GM23338 (cell line): Measurements from ENCODE around the gene PICALM. TPM values are rescaled to one million over a fixed set of nuclear protein-coding genes. Genes with fewer than 3 reads are reported as not detected.

ENCODE experiments used
- ATAC-seq: fragments of 200-7000 bp; cut with Tn5 transposase; 3 replicates; pipeline ENCODE4 v1.9.1; 2020
- DNase-seq: peaks from one replicate; pipeline ENCODE4 v3.0.0-alpha.2; 2015; ENCODE audit warnings: low spot score
- H2AFZ ChIP-seq: fragments of 200-600 bp; sonication (generic); 2 replicates; pipeline ENCODE4 v1.8.0; 2016; ENCODE audit warnings: antibody characterized with exemption, mild to moderate bottlenecking, moderate library complexity
- H3F3A ChIP-seq: fragments of 200-600 bp; sonication (generic); replicated peaks from 2 replicates; pipeline ENCODE4 v1.8.0; 2017; ENCODE audit warnings: antibody characterized with exemption, mixed run types, low read depth
- H3K27ac ChIP-seq: fragments of 200-600 bp; sonication (generic); 2 replicates; pipeline ENCODE4 v1.6.1; 2016; ENCODE audit warnings: low read depth
- H3K27me3 ChIP-seq: fragments of 200-600 bp; sonication (generic); 2 replicates; pipeline ENCODE4 v1.8.0; 2016; ENCODE audit warnings: mild to moderate bottlenecking, mixed run types, moderate library complexity; ENCODE audit not compliant: insufficient read depth
- H3K36me3 ChIP-seq: fragments of 200-600 bp; sonication (generic); 2 replicates; pipeline ENCODE4 v1.8.0; 2016; ENCODE audit warnings: mild to moderate bottlenecking; ENCODE audit not compliant: insufficient read depth
- H3K4me1 ChIP-seq: fragments of 200-600 bp; sonication (generic); 2 replicates; pipeline ENCODE4 v1.8.0; 2016; ENCODE audit warnings: mild to moderate bottlenecking, moderate library complexity; ENCODE audit not compliant: insufficient read depth
- H3K4me2 ChIP-seq: fragments of 200-600 bp; sonication (generic); 2 replicates; pipeline ENCODE4 v1.7.1; 2017; ENCODE audit warnings: mixed run types
- H3K4me3 ChIP-seq: fragments of 200-600 bp; sonication (generic); 2 replicates; pipeline ENCODE4 v1.6.1; 2016; ENCODE audit warnings: mixed run types
- H3K79me2 ChIP-seq: fragments of 200-600 bp; sonication (generic); replicated peaks from 2 replicates; pipeline ENCODE4 v1.8.0; 2017; ENCODE audit warnings: mild to moderate bottlenecking; ENCODE audit not compliant: insufficient read depth
- H3K9me2 ChIP-seq: fragments of 200-600 bp; sonication (generic); 2 replicates; pipeline ENCODE4 v1.8.0; 2017; ENCODE audit not compliant: insufficient read depth
- H4K20me1 ChIP-seq: fragments of 200-600 bp; sonication (generic); replicated peaks from 2 replicates; pipeline ENCODE4 v1.8.0; 2017; ENCODE audit warnings: mild to moderate bottlenecking; ENCODE audit not compliant: insufficient read depth
- H3K27ac Mint-ChIP-seq: 2 replicates; pipeline ENCODE4 v1.8.0; 2020; ENCODE audit warnings: inconsistent platforms, mild to moderate bottlenecking, moderate library complexity, mixed read lengths
- H3K27me3 Mint-ChIP-seq: 3 replicates; pipeline ENCODE4 v1.8.0; 2022; ENCODE audit warnings: low read depth, mild to moderate bottlenecking, moderate library complexity, mixed read lengths, inconsistent platforms; ENCODE audit not compliant: insufficient read depth, poor library complexity
- H3K36me3 Mint-ChIP-seq: 3 replicates; pipeline ENCODE4 v1.8.0; 2021; ENCODE audit warnings: low read depth, mild to moderate bottlenecking, inconsistent platforms, moderate library complexity, mixed read lengths
- H3K4me1 Mint-ChIP-seq: 3 replicates; pipeline ENCODE4 v1.8.0; 2020; ENCODE audit warnings: mild to moderate bottlenecking, inconsistent platforms, mixed read lengths
- H3K4me3 Mint-ChIP-seq: 3 replicates; pipeline ENCODE4 v1.8.0; 2021; ENCODE audit warnings: moderate library complexity, mild to moderate bottlenecking, inconsistent platforms, mixed read lengths
- H3K9me3 Mint-ChIP-seq: 3 replicates; pipeline ENCODE4 v1.8.0; 2020; ENCODE audit warnings: moderate library complexity, mild to moderate bottlenecking, inconsistent platforms, mixed read lengths
- CREB1 ChIP-seq: fragments of 250-450 bp; sonication (Bioruptor Pico); IDR thresholded peaks from 2 replicates; pipeline ENCODE4 v1.5.0; 2020; ENCODE audit warnings: low read depth, mild to moderate bottlenecking, moderate library complexity
- EZH2 ChIP-seq: fragments of 200-600 bp; sonication (generic); IDR thresholded peaks from one replicate; pipeline ENCODE4 v1.8.0; 2017; ENCODE audit warnings: antibody characterized with exemption, mild to moderate bottlenecking, low read depth; ENCODE audit not compliant: unreplicated experiment
- EZH2phosphoT487 ChIP-seq: fragments of 200-600 bp; sonication (generic); IDR thresholded peaks from one replicate; pipeline ENCODE4 v1.8.1; 2018; ENCODE audit warnings: antibody characterized with exemption; ENCODE audit not compliant: unreplicated experiment
- JUNB ChIP-seq: IDR thresholded peaks from one replicate; pipeline ENCODE4 v1.6.1; 2016; ENCODE audit warnings: antibody characterized with exemption; ENCODE audit not compliant: unreplicated experiment
- POLR2AphosphoS5 ChIP-seq: IDR thresholded peaks from 2 replicates; pipeline ENCODE4 v1.6.1; 2016; ENCODE audit warnings: antibody characterized with exemption, low read depth
- STAT1 ChIP-seq: IDR thresholded peaks from one replicate; pipeline ENCODE4 v1.6.1; 2016; ENCODE audit warnings: antibody characterized with exemption; ENCODE audit not compliant: unreplicated experiment
- ZNF114 ChIP-seq: fragments of 250-450 bp; sonication (Bioruptor Pico); IDR thresholded peaks from 2 replicates; pipeline ENCODE4 v1.5.0; 2020; ENCODE audit warnings: mild to moderate bottlenecking, moderate library complexity
- ZNF331 ChIP-seq: fragments of 250-450 bp; sonication (Bioruptor Pico); IDR thresholded peaks from 2 replicates; pipeline ENCODE4 v1.5.0; 2020; ENCODE audit warnings: low read depth, mild to moderate bottlenecking, moderate library complexity
- polyA plus RNA-seq: library from polyadenylated mRNA; unstranded; fragments of >200 nt; fragmentation: Nextera tagmentation; extraction: Ambion mirVana; gene quantifications from 2 replicates; pipeline ENCODE4 v1.2.1, GENCODE V29; 2016
- total RNA-seq: library from RNA; depleted of rRNA; stranded (reverse); fragments of >200 nt; shearing (Covaris generic); gene quantifications from 2 replicates; pipeline ENCODE4 v1.2.3, GENCODE V29; 2014
- TF ChIP-seq, protein P1 (sequence below): IDR thresholded peaks from one replicate; pipeline ENCODE4 v1.6.1; 2018; ENCODE audit warnings: antibody characterized with exemption; ENCODE audit not compliant: unreplicated experiment
- TF ChIP-seq, protein P2 (sequence below), 2 experiments: fragments of 200-600 bp in 1 of 2; sonication (generic) in 1 of 2; conservative IDR thresholded peaks; 2 replicates each; pipeline versions ENCODE4 v1.5.1 to v1.6.1; 2016 to 2017; ENCODE audit warnings: antibody characterized with exemption in 2 of 2, low read depth in 2 of 2, mild to moderate bottlenecking in 2 of 2, moderate library complexity in 1 of 2
- TF ChIP-seq, protein P3 (sequence below): fragments of 250-450 bp; sonication (Bioruptor Pico); IDR thresholded peaks from 2 replicates; pipeline ENCODE4 v1.5.0; 2020; ENCODE audit warnings: mild to moderate bottlenecking, moderate library complexity

The PICALM gene
- total and polyA plus RNA-seq, 2 experiments from 2014 or later, result 27.9 to 134 TPM

DNA sequence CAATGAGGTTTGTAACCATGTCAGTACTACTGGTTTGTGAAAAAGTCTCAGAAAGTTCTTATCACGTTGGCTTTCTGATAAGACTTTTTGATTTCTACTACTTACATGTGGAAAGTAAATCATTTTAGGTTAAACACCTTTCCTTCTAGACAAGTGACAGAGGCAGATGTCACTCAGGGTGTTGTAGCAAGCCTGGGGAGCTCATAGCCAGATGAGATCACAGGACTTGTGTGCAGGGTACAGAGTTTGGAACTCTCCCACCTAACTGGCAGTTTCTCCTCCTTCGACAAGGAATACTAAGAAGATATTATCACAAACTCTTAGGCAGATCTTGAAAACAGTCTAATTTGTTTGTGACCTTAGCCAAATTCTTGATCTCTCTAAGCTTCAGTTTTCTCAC lies 49.4 kb upstream of the PICALM start:
- no peaks in the 10 kb centered on the region for H3K27me3 Mint-ChIP-seq
- no peaks in the 10 kb centered on the region for H3F3A ChIP-seq
- H3K9me2 ChIP-seq, result 0 out of 2 replicates have a peak, but pooled peaks cover 6% of the 10 kb centered on the region
- H2AFZ ChIP-seq, result no peak overlapping the region
- no peak overlapping the region for H3K4me3 ChIP-seq
- H3K9me3 Mint-ChIP-seq, result no peaks in the 10 kb centered on the region
- H3K27me3 ChIP-seq, result no peaks in the 10 kb centered on the region
- no peak overlapping the region for H3K4me2 ChIP-seq
- no peaks in the 10 kb centered on the region for H3K79me2 ChIP-seq
- no peaks in the 10 kb centered on the region for H3K4me1 ChIP-seq
- TF ChIP-seq JUNB (no peak), POLR2AphosphoS5 (no peak), EZH2phosphoT487 (no peak), ZNF114 (CRISPR knock-in tag) (no peak), ZNF331 (CRISPR knock-in tag) (no peak), STAT1 (no peak), EZH2 (no peak), CREB1 (CRISPR knock-in tag) (no peak)
- TF ChIP-seq, protein P1, sequence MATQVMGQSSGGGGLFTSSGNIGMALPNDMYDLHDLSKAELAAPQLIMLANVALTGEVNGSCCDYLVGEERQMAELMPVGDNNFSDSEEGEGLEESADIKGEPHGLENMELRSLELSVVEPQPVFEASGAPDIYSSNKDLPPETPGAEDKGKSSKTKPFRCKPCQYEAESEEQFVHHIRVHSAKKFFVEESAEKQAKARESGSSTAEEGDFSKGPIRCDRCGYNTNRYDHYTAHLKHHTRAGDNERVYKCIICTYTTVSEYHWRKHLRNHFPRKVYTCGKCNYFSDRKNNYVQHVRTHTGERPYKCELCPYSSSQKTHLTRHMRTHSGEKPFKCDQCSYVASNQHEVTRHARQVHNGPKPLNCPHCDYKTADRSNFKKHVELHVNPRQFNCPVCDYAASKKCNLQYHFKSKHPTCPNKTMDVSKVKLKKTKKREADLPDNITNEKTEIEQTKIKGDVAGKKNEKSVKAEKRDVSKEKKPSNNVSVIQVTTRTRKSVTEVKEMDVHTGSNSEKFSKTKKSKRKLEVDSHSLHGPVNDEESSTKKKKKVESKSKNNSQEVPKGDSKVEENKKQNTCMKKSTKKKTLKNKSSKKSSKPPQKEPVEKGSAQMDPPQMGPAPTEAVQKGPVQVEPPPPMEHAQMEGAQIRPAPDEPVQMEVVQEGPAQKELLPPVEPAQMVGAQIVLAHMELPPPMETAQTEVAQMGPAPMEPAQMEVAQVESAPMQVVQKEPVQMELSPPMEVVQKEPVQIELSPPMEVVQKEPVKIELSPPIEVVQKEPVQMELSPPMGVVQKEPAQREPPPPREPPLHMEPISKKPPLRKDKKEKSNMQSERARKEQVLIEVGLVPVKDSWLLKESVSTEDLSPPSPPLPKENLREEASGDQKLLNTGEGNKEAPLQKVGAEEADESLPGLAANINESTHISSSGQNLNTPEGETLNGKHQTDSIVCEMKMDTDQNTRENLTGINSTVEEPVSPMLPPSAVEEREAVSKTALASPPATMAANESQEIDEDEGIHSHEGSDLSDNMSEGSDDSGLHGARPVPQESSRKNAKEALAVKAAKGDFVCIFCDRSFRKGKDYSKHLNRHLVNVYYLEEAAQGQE, result no peak
- TF ChIP-seq, protein P2, sequence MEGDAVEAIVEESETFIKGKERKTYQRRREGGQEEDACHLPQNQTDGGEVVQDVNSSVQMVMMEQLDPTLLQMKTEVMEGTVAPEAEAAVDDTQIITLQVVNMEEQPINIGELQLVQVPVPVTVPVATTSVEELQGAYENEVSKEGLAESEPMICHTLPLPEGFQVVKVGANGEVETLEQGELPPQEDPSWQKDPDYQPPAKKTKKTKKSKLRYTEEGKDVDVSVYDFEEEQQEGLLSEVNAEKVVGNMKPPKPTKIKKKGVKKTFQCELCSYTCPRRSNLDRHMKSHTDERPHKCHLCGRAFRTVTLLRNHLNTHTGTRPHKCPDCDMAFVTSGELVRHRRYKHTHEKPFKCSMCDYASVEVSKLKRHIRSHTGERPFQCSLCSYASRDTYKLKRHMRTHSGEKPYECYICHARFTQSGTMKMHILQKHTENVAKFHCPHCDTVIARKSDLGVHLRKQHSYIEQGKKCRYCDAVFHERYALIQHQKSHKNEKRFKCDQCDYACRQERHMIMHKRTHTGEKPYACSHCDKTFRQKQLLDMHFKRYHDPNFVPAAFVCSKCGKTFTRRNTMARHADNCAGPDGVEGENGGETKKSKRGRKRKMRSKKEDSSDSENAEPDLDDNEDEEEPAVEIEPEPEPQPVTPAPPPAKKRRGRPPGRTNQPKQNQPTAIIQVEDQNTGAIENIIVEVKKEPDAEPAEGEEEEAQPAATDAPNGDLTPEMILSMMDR (conservative IDR thresholded peaks at IDR 0.05; ENCODE audit: low read depth in 2 of 2), result no peak
- TF ChIP-seq, protein P3, sequence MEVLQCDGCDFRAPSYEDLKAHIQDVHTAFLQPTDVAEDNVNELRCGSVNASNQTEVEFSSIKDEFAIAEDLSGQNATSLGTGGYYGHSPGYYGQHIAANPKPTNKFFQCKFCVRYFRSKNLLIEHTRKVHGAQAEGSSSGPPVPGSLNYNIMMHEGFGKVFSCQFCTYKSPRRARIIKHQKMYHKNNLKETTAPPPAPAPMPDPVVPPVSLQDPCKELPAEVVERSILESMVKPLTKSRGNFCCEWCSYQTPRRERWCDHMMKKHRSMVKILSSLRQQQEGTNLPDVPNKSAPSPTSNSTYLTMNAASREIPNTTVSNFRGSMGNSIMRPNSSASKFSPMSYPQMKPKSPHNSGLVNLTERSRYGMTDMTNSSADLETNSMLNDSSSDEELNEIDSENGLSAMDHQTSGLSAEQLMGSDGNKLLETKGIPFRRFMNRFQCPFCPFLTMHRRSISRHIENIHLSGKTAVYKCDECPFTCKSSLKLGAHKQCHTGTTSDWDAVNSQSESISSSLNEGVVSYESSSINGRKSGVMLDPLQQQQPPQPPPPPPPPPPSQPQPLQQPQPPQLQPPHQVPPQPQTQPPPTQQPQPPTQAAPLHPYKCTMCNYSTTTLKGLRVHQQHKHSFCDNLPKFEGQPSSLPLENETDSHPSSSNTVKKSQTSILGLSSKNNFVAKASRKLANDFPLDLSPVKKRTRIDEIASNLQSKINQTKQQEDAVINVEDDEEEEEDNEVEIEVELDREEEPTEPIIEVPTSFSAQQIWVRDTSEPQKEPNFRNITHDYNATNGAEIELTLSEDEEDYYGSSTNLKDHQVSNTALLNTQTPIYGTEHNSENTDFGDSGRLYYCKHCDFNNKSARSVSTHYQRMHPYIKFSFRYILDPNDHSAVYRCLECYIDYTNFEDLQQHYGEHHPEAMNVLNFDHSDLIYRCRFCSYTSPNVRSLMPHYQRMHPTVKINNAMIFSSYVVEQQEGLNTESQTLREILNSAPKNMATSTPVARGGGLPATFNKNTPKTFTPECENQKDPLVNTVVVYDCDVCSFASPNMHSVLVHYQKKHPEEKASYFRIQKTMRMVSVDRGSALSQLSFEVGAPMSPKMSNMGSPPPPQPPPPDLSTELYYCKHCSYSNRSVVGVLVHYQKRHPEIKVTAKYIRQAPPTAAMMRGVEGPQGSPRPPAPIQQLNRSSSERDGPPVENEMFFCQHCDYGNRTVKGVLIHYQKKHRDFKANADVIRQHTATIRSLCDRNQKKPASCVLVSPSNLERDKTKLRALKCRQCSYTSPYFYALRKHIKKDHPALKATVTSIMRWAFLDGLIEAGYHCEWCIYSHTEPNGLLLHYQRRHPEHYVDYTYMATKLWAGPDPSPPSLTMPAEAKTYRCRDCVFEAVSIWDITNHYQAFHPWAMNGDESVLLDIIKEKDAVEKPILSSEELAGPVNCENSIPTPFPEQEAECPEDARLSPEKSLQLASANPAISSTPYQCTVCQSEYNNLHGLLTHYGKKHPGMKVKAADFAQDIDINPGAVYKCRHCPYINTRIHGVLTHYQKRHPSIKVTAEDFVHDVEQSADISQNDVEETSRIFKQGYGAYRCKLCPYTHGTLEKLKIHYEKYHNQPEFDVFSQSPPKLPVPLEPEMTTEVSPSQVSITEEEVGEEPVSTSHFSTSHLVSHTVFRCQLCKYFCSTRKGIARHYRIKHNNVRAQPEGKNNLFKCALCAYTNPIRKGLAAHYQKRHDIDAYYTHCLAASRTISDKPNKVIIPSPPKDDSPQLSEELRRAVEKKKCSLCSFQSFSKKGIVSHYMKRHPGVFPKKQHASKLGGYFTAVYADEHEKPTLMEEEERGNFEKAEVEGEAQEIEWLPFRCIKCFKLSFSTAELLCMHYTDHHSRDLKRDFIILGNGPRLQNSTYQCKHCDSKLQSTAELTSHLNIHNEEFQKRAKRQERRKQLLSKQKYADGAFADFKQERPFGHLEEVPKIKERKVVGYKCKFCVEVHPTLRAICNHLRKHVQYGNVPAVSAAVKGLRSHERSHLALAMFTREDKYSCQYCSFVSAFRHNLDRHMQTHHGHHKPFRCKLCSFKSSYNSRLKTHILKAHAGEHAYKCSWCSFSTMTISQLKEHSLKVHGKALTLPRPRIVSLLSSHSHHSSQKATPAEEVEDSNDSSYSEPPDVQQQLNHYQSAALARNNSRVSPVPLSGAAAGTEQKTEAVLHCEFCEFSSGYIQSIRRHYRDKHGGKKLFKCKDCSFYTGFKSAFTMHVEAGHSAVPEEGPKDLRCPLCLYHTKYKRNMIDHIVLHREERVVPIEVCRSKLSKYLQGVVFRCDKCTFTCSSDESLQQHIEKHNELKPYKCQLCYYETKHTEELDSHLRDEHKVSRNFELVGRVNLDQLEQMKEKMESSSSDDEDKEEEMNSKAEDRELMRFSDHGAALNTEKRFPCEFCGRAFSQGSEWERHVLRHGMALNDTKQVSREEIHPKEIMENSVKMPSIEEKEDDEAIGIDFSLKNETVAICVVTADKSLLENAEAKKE, result no peak
- ATAC-seq (no peak), DNase-seq (no peak)
- no peaks in the 10 kb centered on the region for H3K36me3 Mint-ChIP-seq
- H4K20me1 ChIP-seq, result no peaks in the 10 kb centered on the region
- no peak overlapping the region for H3K4me3 Mint-ChIP-seq
- no peak overlapping the region for H3K27ac Mint-ChIP-seq
- H3K36me3 ChIP-seq, result no peaks in the 10 kb centered on the region
- H3K4me1 Mint-ChIP-seq, result no peaks in the 10 kb centered on the region
- no peak overlapping the region for H3K27ac ChIP-seq
